Measurements from ENCODE around the gene VWF.
"Not testable (repeated sequence)": the region's sequence is repeated elsewhere in the genome, so short reads cannot be mapped to it uniquely, and the experiment has no call there.

Gene VWF

DNA sequence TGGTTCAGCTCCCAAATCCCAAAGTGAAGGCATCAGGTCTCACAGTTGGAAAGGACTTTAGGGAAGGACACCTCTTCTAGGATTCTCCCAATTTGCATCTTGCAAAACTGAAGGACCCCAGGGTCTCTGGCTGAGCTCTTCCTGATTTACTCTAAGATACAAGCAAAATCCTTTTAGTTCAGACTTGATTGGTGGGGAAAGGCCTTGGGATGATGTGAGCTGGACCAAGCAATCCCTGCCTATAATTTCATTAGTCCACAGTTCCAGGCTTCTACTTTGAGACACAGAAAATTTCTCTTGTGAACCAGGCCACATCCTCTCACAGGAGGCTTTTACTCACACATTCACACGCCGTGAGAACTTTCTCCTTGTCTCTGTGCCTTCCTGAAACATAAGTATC, 23.6 kb upstream of the VWF start:
- DNase-seq = no peak
- intact Hi-C loops (cut with DNase I) = no loop called here

- intact Hi-C loops (cut with DNase I) = no loop called here
- no peak for DNase-seq
These were observed 22.5 kb upstream of the VWF start for GRCh38 chr12:6146951-6147350.

GRCh38 chr12:6146509-6146908, 22.0 kb upstream of the VWF start:
- no peak for DNase-seq
- intact Hi-C loops (cut with DNase I) = no loop called here

GRCh38 chr12:6145564-6145963, 21.1 kb upstream of the VWF start:
- no peak for DNase-seq
- intact Hi-C loops (cut with DNase I) = no loop called here

DNA sequence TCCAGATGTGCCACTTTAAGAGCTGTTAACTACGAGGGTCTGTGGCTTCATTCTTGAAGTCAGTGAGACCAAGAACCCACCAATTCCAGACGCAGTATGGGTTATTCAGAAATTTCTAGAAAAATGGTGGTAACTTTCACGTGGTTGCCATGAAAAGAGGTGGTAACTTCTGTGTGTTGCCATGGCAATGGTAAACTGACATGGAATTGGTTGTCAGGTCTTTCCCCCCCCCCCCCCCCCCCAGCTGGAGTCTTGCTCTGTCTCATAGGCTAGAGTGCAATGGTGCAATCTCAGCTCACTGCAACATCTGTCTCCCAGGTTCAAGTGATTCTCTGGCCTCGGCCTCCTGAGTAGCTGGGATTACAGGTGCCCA, 18.8 kb upstream of the VWF start:
- intact Hi-C loops (cut with DNase I) = no loop called here
- no peak for DNase-seq

- DNase-seq; intact Hi-C loops (cut with DNase I): not testable (repeated sequence)
These were observed 18.2 kb upstream of the VWF start for GRCh38 chr12:6142368-6143302.

DNA sequence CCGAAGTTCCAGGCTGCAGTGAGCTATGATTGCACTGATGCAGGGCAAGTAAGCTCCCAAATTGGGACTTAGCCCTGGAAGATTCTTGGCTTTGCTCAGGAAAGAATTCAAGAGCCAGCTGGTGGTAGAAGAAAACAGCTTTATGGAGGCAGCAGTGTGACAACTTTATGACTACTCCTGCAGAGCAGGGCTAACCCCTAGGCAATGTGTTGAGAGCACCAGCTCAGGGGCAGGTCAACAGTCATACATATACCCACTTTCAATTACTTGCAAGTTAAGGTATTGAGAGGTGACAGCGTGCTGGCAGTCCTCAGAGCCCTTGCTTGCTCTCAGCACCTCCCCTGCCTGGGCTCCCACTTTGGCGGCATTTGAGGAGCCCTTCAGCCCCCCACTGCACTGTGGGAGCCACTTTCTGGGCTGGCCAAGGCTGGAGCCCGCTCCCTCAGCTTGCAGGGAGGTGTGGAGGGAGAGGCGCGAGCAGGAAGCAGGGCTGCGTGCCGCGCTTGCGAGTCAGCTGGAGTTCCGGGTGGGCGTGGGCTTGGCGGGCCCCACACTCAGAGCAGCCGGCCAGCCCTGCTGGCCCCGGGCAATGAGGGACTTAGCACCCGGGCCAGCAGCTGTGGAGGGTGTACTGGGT, 17.4 kb upstream of the VWF start:
- intact Hi-C loops (cut with DNase I); DNase-seq: not testable (repeated sequence)

- intact Hi-C loops (cut with DNase I) = no loop called here
- DNase-seq = peak in 10 of 42 donors; percentile 11 to 44 (median 28)
These were observed 16.4 kb upstream of the VWF start for GRCh38 chr12:6140651-6141447.

DNA sequence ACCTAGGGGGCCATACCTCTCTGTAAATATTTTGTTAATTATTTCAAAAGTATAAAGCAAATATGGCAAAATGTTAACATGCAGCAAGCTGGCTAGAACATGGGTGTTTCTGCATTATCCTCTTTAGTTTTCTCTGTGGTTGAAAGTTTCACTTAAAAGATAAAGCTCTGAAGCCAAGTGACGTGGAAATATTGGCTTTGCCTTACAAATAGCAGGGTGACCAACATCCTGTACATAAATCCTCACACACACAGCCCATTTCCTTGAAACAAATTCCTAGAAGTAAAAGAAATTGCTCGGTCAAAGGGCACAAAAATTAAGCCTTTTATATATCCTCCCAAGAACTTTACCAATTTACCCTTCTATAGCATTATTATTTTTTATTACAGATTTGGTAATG, 10.6 kb upstream of the VWF start:
- intact Hi-C loops (cut with DNase I) = loop anchor here (10.0 kb wide), 1 partner anchor 50 kb away; no protein-coding TSS in a partner anchor
- DNase-seq = no peak

DNA sequence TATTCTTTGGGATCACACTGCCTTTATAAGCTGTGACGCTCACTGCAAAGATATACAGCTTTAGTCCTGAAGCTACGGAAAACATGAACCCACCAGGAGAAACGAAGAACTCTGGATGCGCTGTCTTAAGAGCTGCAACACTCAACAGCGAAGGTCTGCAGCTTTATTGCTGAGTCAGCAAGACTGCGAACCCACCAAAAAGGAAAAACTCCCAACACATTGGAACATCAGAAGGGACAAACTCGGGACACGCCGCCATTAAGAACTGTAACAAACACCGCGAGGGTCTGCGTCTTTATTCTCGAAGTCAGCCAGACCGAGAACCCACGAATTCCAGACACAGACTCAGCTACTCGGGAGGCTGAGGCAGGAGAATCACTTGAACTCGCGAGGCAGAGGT, 9.2 kb upstream of the VWF start:
- DNase-seq = peak in 1 of 42 donors; percentile 15
- intact Hi-C loops (cut with DNase I) = loop anchor here (10.0 kb wide), 1 partner anchor 49 kb away; no protein-coding TSS in a partner anchor

- intact Hi-C loops (cut with DNase I) = loop anchor here (10.0 kb wide), 1 partner anchor 48 kb away; no protein-coding TSS in a partner anchor
- DNase-seq = no peak
These were observed 8.0 kb upstream of the VWF start for GRCh38 chr12:6132496-6132895.

DNA sequence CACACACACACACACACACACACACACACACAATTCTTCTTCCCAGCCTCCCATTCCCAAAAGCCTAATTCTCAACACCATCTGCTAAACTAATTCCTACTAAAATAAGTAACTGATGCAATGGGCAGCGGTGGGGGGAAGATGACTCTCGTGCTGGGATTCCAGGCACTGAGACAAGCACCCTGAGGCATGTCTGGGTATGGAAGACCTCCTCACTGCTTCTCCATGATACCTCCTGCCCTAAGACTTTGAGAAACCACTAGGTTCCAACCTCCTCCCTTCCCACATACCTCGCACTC, 789 bp upstream of the VWF start:
- intact Hi-C loops (cut with DNase I) = no loop called here
- no peak for DNase-seq

- DNase-seq = peak in 1 of 42 donors; percentile 4
- intact Hi-C loops (cut with DNase I) = no loop called here
These were observed 1.2 kb downstream of the VWF start for GRCh38 chr12:6123258-6123657.

DNA sequence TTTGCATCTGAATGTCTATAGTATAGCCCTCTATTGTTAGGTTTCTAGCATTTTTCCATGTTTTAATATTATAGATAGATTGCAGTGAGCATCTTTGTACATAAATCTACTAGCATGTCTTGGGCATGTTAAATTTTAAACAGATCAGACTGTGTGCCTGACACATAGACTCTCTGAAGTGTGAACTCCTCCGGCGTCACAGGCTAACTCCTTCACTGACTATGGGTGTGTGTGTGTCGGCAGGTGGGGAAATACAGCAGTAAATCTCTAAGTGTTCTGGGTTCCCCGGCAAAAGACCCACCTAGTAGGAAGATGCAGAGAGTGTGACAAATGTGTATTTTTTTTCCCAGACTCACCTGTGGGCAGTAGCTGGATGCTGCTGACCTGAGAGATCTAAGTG, 2.3 kb downstream of the VWF start:
- intact Hi-C loops (cut with DNase I) = no loop called here
- peak in 1 of 42 donors; percentile 5 for DNase-seq

- intact Hi-C loops (cut with DNase I) = no loop called here
- DNase-seq = peak in 1 of 42 donors; percentile 26
These were observed 3.5 kb downstream of the VWF start for GRCh38 chr12:6120796-6121473.

DNA sequence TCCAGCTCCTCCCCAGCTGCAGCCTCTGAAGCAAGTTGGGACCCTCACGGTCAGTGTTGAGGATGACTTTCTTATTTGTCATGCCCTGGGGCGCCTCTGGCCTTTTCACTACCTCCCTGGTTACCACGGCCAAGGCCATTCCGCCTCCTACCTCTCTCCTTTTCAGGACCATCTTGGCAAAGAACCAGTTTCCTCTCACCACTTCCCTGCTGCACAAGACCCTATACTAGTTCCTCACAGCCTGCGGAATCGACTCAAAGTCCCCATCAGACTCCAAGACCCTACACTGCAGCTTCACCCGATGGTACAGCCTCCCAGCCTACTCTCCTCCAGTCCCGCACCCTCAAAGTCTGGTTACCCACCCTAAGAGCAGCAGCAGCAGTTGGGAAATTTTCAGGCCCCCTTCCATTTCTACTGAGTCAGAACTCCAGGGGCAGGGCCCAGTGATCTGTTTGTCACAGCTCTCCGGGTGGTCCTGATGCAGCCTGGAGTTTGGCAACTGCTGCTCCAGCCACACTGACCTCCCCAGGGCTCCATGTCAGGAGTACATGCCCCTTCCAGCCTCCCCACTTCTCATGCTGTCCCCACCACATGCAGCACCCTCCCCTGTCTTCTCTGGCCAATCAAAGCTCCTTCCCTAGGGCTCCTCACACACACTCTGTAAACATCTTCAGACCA, 5.4 kb downstream of the VWF start:
- DNase-seq = no peak
- intact Hi-C loops (cut with DNase I) = no loop called here

- DNase-seq = no peak
- intact Hi-C loops (cut with DNase I) = no loop called here
These were observed 7.9 kb downstream of the VWF start for GRCh38 chr12:6116471-6117021.

DNA sequence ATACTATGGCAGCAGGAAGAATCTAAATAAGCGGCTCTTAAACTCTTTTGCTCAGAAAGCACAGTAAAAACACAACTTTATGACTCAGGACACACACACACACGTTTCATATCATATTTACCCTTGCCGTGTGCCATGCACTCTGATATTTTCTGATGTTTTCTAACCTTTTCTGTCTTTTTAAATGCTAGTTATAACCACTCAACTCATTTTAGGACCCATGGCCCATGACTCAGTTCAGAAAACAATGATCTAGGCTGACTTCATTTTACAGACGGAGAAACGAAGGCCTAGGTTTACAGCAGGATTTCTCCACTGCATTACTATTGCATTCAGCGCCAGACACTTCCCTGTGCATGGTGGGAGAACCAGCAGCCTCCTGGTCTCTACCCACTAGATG, 9.1 kb downstream of the VWF start:
- DNase-seq = no peak
- intact Hi-C loops (cut with DNase I) = no loop called here
